ENCODE results near the gene GLI1. TPM values are rescaled to one million over a fixed set of nuclear protein-coding genes. Genes with fewer than 3 reads are reported as not detected.

The GLI1 gene
- total RNA-seq, 1 experiment from 2014 or later = 22.4 TPM

DNA sequence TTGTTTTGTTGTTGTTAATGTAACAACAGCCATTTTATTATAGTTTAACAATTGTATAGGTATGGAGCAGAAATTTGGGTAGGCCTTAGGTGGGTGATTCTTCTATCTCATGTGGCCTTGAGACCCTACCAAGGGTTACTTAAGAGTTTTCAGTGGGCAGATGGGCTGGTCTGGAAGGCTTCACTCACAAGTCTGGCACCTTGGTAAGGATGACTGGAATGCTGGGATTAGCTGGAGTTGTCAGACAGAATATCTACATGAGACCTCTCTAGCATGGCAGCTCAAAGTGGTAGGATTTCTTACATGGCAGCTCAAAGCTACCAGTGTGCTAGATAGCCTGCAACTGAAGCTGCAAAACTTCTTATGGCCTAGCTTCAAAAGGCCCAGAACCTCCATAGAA, 26.1 kb downstream of the GLI1 start:
- H3K4me3 ChIP-seq (ENCODE audit: low read depth, low read length, poor library complexity, severe bottlenecking) = no peak overlapping the region
- H3K4me1 ChIP-seq (ENCODE audit: insufficient read depth, low read length, poor library complexity, severe bottlenecking) = peaks cover 9% of the 10 kb centered on the region
- no peaks in the 10 kb centered on the region for H3K9me3 ChIP-seq (ENCODE audit: low read depth, low read length, poor library complexity, severe bottlenecking)
- TF ChIP-seq EZH2 (IDR thresholded peaks at IDR 0.05; ENCODE audit: borderline replicate concordance, low read depth, low read length, poor library complexity, severe bottlenecking) = no peak
- TF ChIP-seq, protein P1, sequence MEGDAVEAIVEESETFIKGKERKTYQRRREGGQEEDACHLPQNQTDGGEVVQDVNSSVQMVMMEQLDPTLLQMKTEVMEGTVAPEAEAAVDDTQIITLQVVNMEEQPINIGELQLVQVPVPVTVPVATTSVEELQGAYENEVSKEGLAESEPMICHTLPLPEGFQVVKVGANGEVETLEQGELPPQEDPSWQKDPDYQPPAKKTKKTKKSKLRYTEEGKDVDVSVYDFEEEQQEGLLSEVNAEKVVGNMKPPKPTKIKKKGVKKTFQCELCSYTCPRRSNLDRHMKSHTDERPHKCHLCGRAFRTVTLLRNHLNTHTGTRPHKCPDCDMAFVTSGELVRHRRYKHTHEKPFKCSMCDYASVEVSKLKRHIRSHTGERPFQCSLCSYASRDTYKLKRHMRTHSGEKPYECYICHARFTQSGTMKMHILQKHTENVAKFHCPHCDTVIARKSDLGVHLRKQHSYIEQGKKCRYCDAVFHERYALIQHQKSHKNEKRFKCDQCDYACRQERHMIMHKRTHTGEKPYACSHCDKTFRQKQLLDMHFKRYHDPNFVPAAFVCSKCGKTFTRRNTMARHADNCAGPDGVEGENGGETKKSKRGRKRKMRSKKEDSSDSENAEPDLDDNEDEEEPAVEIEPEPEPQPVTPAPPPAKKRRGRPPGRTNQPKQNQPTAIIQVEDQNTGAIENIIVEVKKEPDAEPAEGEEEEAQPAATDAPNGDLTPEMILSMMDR (conservative IDR thresholded peaks at IDR 0.05; ENCODE audit: low read depth, low read length) = no peak
- H3K27ac ChIP-seq (ENCODE audit: low read depth, low read length, poor library complexity, severe bottlenecking) = no peak overlapping the region
- POLR2A ChIA-PET (ENCODE audit: low non-redundant PET) = no interaction called here
- CTCF ChIA-PET = interaction anchor here (0.6 kb wide), 1 partner anchor 746 kb away, joined by 3 read pairs; no protein-coding TSS in a partner anchor
- no peak for DNase-seq (ENCODE audit: low spot score)
- intact Hi-C loops (cut with micrococcal nuclease; ENCODE audit: unreplicated experiment) = no loop called here
- peaks cover 21% of the 10 kb centered on the region for H3K36me3 ChIP-seq (ENCODE audit: insufficient read depth, low read length, poor library complexity, severe bottlenecking)
- H3K27me3 ChIP-seq (replicated peaks; ENCODE audit: insufficient read depth, low read depth, low read length, poor library complexity) = no peaks in the 10 kb centered on the region
- no TSS peak for BruUV-seq (replicated peaks)

DNA sequence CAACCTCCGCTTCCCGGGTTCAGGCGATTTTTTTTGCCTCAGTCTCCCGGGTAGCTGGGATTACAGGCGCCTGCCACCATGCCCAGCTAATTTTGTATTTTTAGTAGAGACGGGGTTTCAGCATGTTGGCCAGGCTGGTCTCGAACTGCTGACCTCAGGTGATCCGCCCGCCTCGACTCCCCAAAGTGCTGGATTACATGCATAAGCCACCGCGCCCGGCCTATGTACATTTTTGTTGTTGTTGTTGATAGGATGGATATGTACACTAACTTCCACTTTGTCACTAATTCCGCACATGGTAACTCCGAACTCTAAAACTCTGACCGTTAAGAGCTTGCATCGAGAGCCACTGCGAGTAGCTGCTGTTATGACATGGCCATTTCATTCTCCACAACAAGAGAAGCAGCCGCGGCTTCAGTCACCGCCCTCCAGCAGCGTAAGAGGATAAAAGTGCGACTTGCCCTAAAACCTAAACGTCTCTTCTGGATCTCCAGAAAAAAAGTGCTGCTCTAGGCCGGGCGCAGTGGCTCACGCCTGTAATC, 27.5 kb downstream of the GLI1 start:
- CTCF ChIA-PET = no interaction called here
- intact Hi-C loops (cut with micrococcal nuclease; ENCODE audit: unreplicated experiment) = no loop called here

DNA sequence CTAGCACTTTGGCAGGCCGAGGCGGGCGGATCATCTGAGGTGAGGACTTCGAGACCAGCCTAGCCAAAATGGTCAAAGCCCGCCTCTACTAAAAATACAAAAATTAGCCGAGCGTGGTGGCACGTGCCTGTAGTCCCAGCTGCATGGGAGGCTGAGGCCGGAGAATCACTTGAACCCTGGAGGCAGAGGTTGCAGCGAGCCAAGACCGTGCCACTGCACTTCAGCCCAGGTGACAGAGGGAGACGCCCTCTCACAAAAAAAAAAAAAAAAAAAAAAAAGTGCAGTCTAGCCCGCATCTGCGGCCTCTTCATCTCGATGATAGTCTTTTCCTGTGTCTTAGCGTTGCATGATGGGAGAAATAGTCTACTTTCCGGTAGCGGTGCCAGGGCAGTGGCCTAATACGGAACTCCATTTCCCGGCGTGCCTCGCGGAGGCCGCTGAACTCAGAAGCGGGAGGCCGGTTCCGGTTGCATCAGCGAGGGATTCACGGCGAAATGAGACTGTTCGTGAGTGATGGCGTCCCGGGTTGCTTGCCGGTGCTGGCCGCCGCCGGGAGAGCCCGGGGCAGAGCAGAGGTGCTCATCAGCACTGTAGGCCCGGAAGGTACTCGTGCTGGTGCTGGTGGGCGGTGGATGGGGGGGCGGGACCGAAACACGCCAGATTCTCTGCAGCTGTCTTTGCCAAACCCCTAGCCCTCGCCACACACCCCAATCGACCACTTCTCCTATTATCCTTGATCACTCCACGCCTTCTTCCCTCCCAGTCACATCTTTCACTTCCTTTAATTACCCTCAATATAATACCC, 28.2 kb downstream of the GLI1 start, which contains the start of gene MARS1:
MARS1 (plus strand) TSS at position 472 of the 805 bp plus-strand sequence; CDS start at position 495, 23 bp downstream.
- POLR2A ChIA-PET (ENCODE audit: low non-redundant PET) = interaction anchor here (0.8 kb wide), 1 partner anchor 13 kb away, joined by 8 read pairs; no protein-coding TSS in a partner anchor
- CTCF ChIA-PET = no interaction called here

More for the DNA sequence above, 27.5 kb downstream of the GLI1 start:
- H3K9me3 ChIP-seq (ENCODE audit: low read depth, low read length, poor library complexity, severe bottlenecking) = no peaks in the 10 kb centered on the region
- peaks cover 34% of the 10 kb centered on the region for H3K36me3 ChIP-seq (ENCODE audit: insufficient read depth, low read length, poor library complexity, severe bottlenecking)
- no peaks in the 10 kb centered on the region for H3K27me3 ChIP-seq (replicated peaks; ENCODE audit: insufficient read depth, low read depth, low read length, poor library complexity)
- TF ChIP-seq, protein P1 (conservative IDR thresholded peaks at IDR 0.05; ENCODE audit: low read depth, low read length) = no peak
- no peak for TF ChIP-seq EZH2 (IDR thresholded peaks at IDR 0.05; ENCODE audit: borderline replicate concordance, low read depth, low read length, poor library complexity, severe bottlenecking)
- POLR2A ChIA-PET (ENCODE audit: low non-redundant PET) = interaction anchor here (0.8 kb wide), 1 partner anchor 12 kb away, joined by 8 read pairs; no protein-coding TSS in a partner anchor
- BruUV-seq (replicated peaks) = no TSS peak
- peaks cover 9% of the 10 kb centered on the region for H3K4me1 ChIP-seq (ENCODE audit: insufficient read depth, low read length, poor library complexity, severe bottlenecking)
- DNase-seq (ENCODE audit: low spot score) = no peak
- peak overlapping the region; percentile 84 for H3K4me3 ChIP-seq (ENCODE audit: low read depth, low read length, poor library complexity, severe bottlenecking)
- peak overlapping the region; percentile 37 for H3K27ac ChIP-seq (ENCODE audit: low read depth, low read length, poor library complexity, severe bottlenecking)

More for the DNA sequence above, 28.2 kb downstream of the GLI1 start, which contains the start of gene MARS1:
- peaks cover 39% of the 10 kb centered on the region for H3K36me3 ChIP-seq (ENCODE audit: insufficient read depth, low read length, poor library complexity, severe bottlenecking)
- peak within 1 kb of the TSS; percentile 84 for H3K4me3 ChIP-seq (ENCODE audit: low read depth, low read length, poor library complexity, severe bottlenecking)
- BruUV-seq (replicated peaks) = no TSS peak
- H3K27me3 ChIP-seq (replicated peaks; ENCODE audit: insufficient read depth, low read depth, low read length, poor library complexity) = no peaks in the 10 kb centered on the region
- TF ChIP-seq, protein P1 (conservative IDR thresholded peaks at IDR 0.05; ENCODE audit: low read depth, low read length) = peak; percentile 48
- no peak for TF ChIP-seq EZH2 (IDR thresholded peaks at IDR 0.05; ENCODE audit: borderline replicate concordance, low read depth, low read length, poor library complexity, severe bottlenecking)
- H3K4me1 ChIP-seq (ENCODE audit: insufficient read depth, low read length, poor library complexity, severe bottlenecking) = peaks cover 9% of the 10 kb centered on the region
- peak within 1 kb of the TSS; percentile 94 for H3K27ac ChIP-seq (ENCODE audit: low read depth, low read length, poor library complexity, severe bottlenecking)
- H3K9me3 ChIP-seq (ENCODE audit: low read depth, low read length, poor library complexity, severe bottlenecking) = no peaks in the 10 kb centered on the region
- intact Hi-C loops (cut with micrococcal nuclease; ENCODE audit: unreplicated experiment) = no loop called here
- peak; percentile 99 for DNase-seq (ENCODE audit: low spot score)
